HepG2 (cell line): ENCODE results near the gene AFAP1. TPM values are rescaled to one million over a fixed set of nuclear protein-coding genes. Genes with fewer than 3 reads are reported as not detected.

Experiments used
- ATAC-seq: fragments of 200-7000 bp; cut with Tn5 transposase; 3 replicates; pipeline ENCODE4 v1.9.1; 2020; ENCODE audit warnings: mild to moderate bottlenecking, moderate library complexity
- BruUV-seq: library from RNA; stranded (reverse); fragments of 400-500 nt; replicated peaks from 2 replicates; lab custom pipeline; 2021; lab: Mats Ljungman, UMichigan
- CTCF ChIA-PET: fragments of 300-600 bp; formaldehyde crosslinking; extraction: SDS; loops from one replicate; lab custom pipeline; 2021; ENCODE audit warnings: low total read pairs, inconsistent platforms, low intra/inter-chr PET ratio; lab: Yijun Ruan, JAX
- POLR2A ChIA-PET: fragments of 350-600 bp; sonication (Branson Sonifier 250); formaldehyde crosslinking; loops from one replicate; lab custom pipeline; 2020; ENCODE audit warnings: antibody characterized with exemption, inconsistent platforms; lab: Yijun Ruan, JAX
- DNase-seq: peaks from one replicate; pipeline ENCODE4 v3.0.0-alpha.2; 2015; ENCODE audit warnings: low spot score
- FAIRE-seq: peaks from 3 replicates; lab custom pipeline; 2011; peaks lifted over from hg19 to GRCh38; lab: Jason Lieb, UNC
- H2AFZ ChIP-seq: one replicate; pipeline ENCODE4 v1.6.1; 2011; ENCODE audit warnings: low read length, inconsistent platforms
- H3K27ac ChIP-seq: fragments of 300-600 bp; 3 replicates; pipeline ENCODE4 v1.8.0; 2011; ENCODE audit warnings: mixed run types, mild to moderate bottlenecking, mixed read lengths, low read length, inconsistent platforms; ENCODE audit not compliant: insufficient read depth; ENCODE audit errors: extremely low read length
- H3K27me3 ChIP-seq, 2 experiments: fragments of 200-600 bp in 1 of 2; 2 replicates in 1 of 2; 3 replicates in 1 of 2; pipeline versions ENCODE4 v1.6.0 to v1.8.0; 2011; ENCODE audit warnings: low read length in 2 of 2, mild to moderate bottlenecking in 2 of 2, moderate library complexity in 2 of 2, inconsistent platforms in 1 of 2; ENCODE audit not compliant: insufficient read depth in 2 of 2, control insufficient read depth in 1 of 2
- H3K36me3 ChIP-seq, 2 experiments: fragments of 200-600 bp in 1 of 2; replicated peaks in 1 of 2; 2 replicates in 1 of 2; 3 replicates in 1 of 2; pipeline versions ENCODE4 v1.5.1 to v1.8.0; 2011; ENCODE audit warnings: low read length in 2 of 2, inconsistent platforms in 1 of 2; ENCODE audit not compliant: insufficient read depth in 2 of 2, control insufficient read depth in 1 of 2
- H3K4me1 ChIP-seq: 2 replicates; pipeline ENCODE4 v1.5.1; 2012; ENCODE audit warnings: low read length, inconsistent platforms; ENCODE audit not compliant: insufficient read depth
- H3K4me2 ChIP-seq: 2 replicates; pipeline ENCODE4 v1.6.0; 2011; ENCODE audit warnings: low read depth, low read length, inconsistent platforms
- H3K4me3 ChIP-seq, 3 experiments: fragments of 200-600 bp in 1 of 3; sonication (generic), shearing (Covaris generic) in 1 of 3; replicated peaks in 1 of 3; 2 replicates each; pipeline ENCODE4 v1.5.1; 2011 to 2016; ENCODE audit warnings: low read length in 3 of 3, inconsistent platforms in 2 of 3, low read depth in 2 of 3, mild to moderate bottlenecking in 2 of 3, control low read depth in 1 of 3, mixed read lengths in 1 of 3; ENCODE audit not compliant: insufficient read depth in 1 of 3
- H3K79me2 ChIP-seq: one replicate; pipeline ENCODE4 v1.6.1; 2011; ENCODE audit warnings: low read length, inconsistent platforms; ENCODE audit not compliant: insufficient read depth
- H3K9ac ChIP-seq: 2 replicates; pipeline ENCODE4 v1.6.0; 2011; ENCODE audit warnings: mild to moderate bottlenecking, low read depth, low read length, inconsistent platforms; ENCODE audit not compliant: insufficient read depth
- H3K9me3 ChIP-seq: 2 replicates; pipeline ENCODE4 v1.5.1; 2012; ENCODE audit warnings: mild to moderate bottlenecking, low read length
- H4K20me1 ChIP-seq: 2 replicates; pipeline ENCODE4 v1.6.0; 2011; ENCODE audit warnings: inconsistent platforms, mild to moderate bottlenecking, low read length, moderate library complexity; ENCODE audit not compliant: insufficient read depth
- AKAP8 ChIP-seq: sonication (generic); formaldehyde crosslinking; IDR thresholded peaks from 2 replicates; pipeline ENCODE4 v1.5.1; 2020; ENCODE audit warnings: mild to moderate bottlenecking, missing genetic modification reagents
- ARNTL ChIP-seq: sonication (generic); formaldehyde crosslinking; IDR thresholded peaks from 2 replicates; pipeline ENCODE4 v1.4.0; 2020; ENCODE audit warnings: mild to moderate bottlenecking, missing genetic modification reagents
- DNMT3B ChIP-seq: conservative IDR thresholded peaks from 2 replicates; pipeline ENCODE4 v1.6.1; 2016; ENCODE audit warnings: missing biosample characterization, control low read depth
- EHMT2 ChIP-seq: fragments of 200-600 bp; sonication (generic); IDR thresholded peaks from 2 replicates; pipeline ENCODE4 v1.7.0; 2017; ENCODE audit warnings: antibody characterized with exemption, low read depth, low read length, borderline replicate concordance
- JUN ChIP-seq: sonication (generic); formaldehyde crosslinking; IDR thresholded peaks from 2 replicates; pipeline ENCODE4 v1.4.0; 2020; ENCODE audit warnings: mild to moderate bottlenecking, missing genetic modification reagents
- PHB2 ChIP-seq: fragments of 450-650 bp; IDR thresholded peaks from 2 replicates; pipeline ENCODE4 v1.6.1; 2018; ENCODE audit not compliant: partially characterized antibody
- PLRG1 ChIP-seq: fragments of 450-650 bp; conservative IDR thresholded peaks from 2 replicates; pipeline ENCODE4 v1.6.1; 2016
- STAT5B ChIP-seq: sonication (generic); formaldehyde crosslinking; IDR thresholded peaks from 2 replicates; pipeline ENCODE4 v1.4.0; 2020; ENCODE audit warnings: missing genetic modification reagents
- ZNF138 ChIP-seq: sonication (generic); formaldehyde crosslinking; IDR thresholded peaks from 2 replicates; pipeline ENCODE4 v1.5.0; 2020; ENCODE audit warnings: mild to moderate bottlenecking, low read depth, missing genetic modification reagents
- ZNF180 ChIP-seq: sonication (generic); formaldehyde crosslinking; IDR thresholded peaks from 2 replicates; pipeline ENCODE4 v1.4.0; 2020; ENCODE audit warnings: low read depth, missing genetic modification reagents, borderline replicate concordance
- ZNF367 ChIP-seq: sonication (generic); formaldehyde crosslinking; IDR thresholded peaks from 2 replicates; pipeline ENCODE4 v1.4.0; 2020; ENCODE audit warnings: missing genetic modification reagents, borderline replicate concordance
- ZNF891 ChIP-seq: sonication (generic); formaldehyde crosslinking; IDR thresholded peaks from 2 replicates; pipeline ENCODE4 v1.5.0; 2020; ENCODE audit warnings: mild to moderate bottlenecking, missing genetic modification reagents
- WGBS: methylation state at CpG from one replicate; pipeline ENCODE4 v1.1.6; 2017; ENCODE audit warnings: low lambda C conversion rate; 5-methylcytosine and 5-hydroxymethylcytosine counted together
- in situ Hi-C: cut with HindIII; loops from 2 replicates; pipeline ENCODE4 v1.10.0; 2017; ENCODE audit warnings: low pct_unique_long_range_greater_than_20kb; ENCODE audit not compliant: extremely low pct_ligation_motif_present
- intact Hi-C: fragments of 100-400 bp; cut with micrococcal nuclease; formaldehyde crosslinking; loops from one replicate; pipeline ENCODE4 v1.10.0; 2022; ENCODE audit not compliant: unreplicated experiment
- polyA plus RNA-seq, 8 experiments: library from polyadenylated mRNA; depleted of rRNA in 3 of 8; stranded (reverse) in 7 of 8; unstranded in 1 of 8; fragments of >200 nt; fragmentation: Illumina TruSeq in 4 of 8; extraction: Trizol in 4 of 8; gene quantifications; 2 replicates each; pipeline versions ENCODE4 v1.2.1 to v1.2.3, GENCODE V29; 2011 to 2016; ENCODE audit warnings: low read depth in 4 of 8, missing spikeins in 1 of 8, mixed read lengths in 1 of 8; ENCODE audit not compliant: insufficient read depth in 1 of 8
- total RNA-seq, 5 experiments: library from RNA; depleted of rRNA; stranded (reverse); fragments of >200 nt; fragmentation: Illumina TruSeq; extraction: Trizol; gene quantifications; 2 replicates each; pipeline ENCODE4 v1.2.3, GENCODE V29; 2016; ENCODE audit warnings: low read depth in 1 of 5
- TF ChIP-seq, protein P1 (sequence below): sonication (generic); formaldehyde crosslinking; IDR thresholded peaks from 2 replicates; pipeline ENCODE4 v1.8.1; 2023; ENCODE audit warnings: mild to moderate bottlenecking, missing genetic modification reagents

AFAP1 gene
- total and polyA plus RNA-seq, 2 of the 13 experiments (the other 11 are each of a cell fraction or from before 2014, with no cell fraction given) = 2.5 TPM

DNA sequence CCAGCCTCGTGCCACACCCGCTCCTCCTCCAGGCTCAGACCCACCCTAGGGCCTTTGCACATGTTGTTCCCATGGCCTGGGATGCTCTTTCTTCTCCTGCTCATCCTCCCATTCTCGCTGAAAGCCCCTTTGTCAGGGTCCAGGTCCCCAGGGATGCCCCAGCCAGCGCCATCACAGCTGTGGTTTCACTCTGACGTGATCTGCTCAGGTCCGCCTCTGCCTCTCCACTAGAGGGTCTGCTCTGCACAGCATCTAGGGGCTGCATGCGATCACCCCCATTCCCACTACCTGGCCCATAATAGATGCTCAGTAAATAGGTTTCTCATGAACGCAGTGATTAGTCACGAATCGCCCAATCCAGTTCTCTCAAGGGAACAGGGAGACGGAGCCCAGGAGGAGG is 222.5 kb downstream of the AFAP1 start:
- Histone ChIP-seq H3K79me2 (no peaks in the 10 kb centered on the region), H3K36me3 (no peaks in the 10 kb centered on the region), H3K27ac (no peak overlapping the region), H3K9me3 (no peaks in the 10 kb centered on the region), H3K4me1 (0 out of 2 replicates have a peak, but pooled peaks cover 4% of the 10 kb centered on the region), H4K20me1 (no peaks in the 10 kb centered on the region), H3K4me2 (no peak overlapping the region), H2AFZ (no peak overlapping the region), H3K27me3 (no peaks in the 10 kb centered on the region), H3K4me3 (no peak overlapping the region), H3K9ac (no peak overlapping the region)
- 90% methylated on average over 11 of the region's 11 CpGs for WGBS
- in situ Hi-C loops = no loop called here
- no peak for DNase-seq
- CTCF ChIA-PET = no interaction called here
- BruUV-seq = no TSS peak
- FAIRE-seq = no peak
- no peak for ATAC-seq
- intact Hi-C loops = no loop called here
- POLR2A ChIA-PET = interaction anchor here (1.4 kb wide), 1 partner anchor 43 kb away, joined by 3 read pairs; no protein-coding TSS in a partner anchor
- no peak for TF ChIP-seq ZNF138 (CRISPR knock-in tag)
- no peak for TF ChIP-seq AKAP8 (CRISPR knock-in tag)
- TF ChIP-seq PHB2 = no peak
- no peak for TF ChIP-seq ARNTL
- TF ChIP-seq, protein P1, sequence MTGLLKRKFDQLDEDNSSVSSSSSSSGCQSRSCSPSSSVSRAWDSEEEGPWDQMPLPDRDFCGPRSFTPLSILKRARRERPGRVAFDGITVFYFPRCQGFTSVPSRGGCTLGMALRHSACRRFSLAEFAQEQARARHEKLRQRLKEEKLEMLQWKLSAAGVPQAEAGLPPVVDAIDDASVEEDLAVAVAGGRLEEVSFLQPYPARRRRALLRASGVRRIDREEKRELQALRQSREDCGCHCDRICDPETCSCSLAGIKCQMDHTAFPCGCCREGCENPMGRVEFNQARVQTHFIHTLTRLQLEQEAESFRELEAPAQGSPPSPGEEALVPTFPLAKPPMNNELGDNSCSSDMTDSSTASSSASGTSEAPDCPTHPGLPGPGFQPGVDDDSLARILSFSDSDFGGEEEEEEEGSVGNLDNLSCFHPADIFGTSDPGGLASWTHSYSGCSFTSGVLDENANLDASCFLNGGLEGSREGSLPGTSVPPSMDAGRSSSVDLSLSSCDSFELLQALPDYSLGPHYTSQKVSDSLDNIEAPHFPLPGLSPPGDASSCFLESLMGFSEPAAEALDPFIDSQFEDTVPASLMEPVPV (CRISPR knock-in tag) = no peak
- no peak for TF ChIP-seq ZNF180 (CRISPR knock-in tag)
- no peak for TF ChIP-seq STAT5B (CRISPR knock-in tag)
- TF ChIP-seq DNMT3B (CRISPR knock-in tag) = no peak
- TF ChIP-seq JUN = no peak
- TF ChIP-seq ZNF891 (CRISPR knock-in tag) = no peak
- no peak for TF ChIP-seq PLRG1
- no peak for TF ChIP-seq ZNF367 (CRISPR knock-in tag)
- TF ChIP-seq EHMT2 = no peak
